Measurements from ENCODE around the gene FRG2B. TPM values are rescaled to one million over a fixed set of nuclear protein-coding genes. Genes with fewer than 3 reads are reported as not detected.
A peak's percentile ranks its signal among the peaks of the same experiment; 100 is the strongest.
"Not testable (repeated sequence)": the region's sequence is repeated elsewhere in the genome, so short reads cannot be mapped to it uniquely, and the experiment has no call there.

FRG2B gene
- not detected for total RNA-seq
- long read RNA-seq = 0 reads

DNA sequence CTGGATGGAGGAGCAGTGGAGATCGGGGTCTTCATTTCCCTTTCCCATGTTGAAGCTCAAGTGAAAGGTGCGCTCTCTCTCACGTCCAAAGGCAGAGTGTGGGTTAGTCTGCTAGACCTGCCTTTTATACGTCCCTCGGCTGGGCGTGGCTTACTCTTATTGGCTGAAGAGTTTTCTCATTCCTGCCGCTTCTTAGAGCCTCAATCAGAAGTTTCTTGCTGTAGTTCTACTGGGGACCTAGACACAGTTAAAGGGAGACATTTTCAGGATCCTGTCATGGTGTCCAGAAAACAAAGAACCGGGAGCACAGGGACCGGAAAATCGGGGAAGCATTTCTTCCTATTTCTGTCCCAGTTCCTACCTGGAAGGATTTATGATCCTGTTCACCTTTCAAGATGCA lies at the start of gene FRG2B:
Gene FRG2B, minus strand, starts transcription at position 101 of the 400 bp plus-strand sequence. Its CDS starts 53 bp downstream, at position 48.
- H3K9me3 ChIP-seq (replicated peaks); H3K36me3 ChIP-seq; DNase-seq; H3K27ac ChIP-seq (replicated peaks); intact Hi-C loops (cut with micrococcal nuclease); H3K4me1 ChIP-seq; H3K4me3 ChIP-seq: not testable (repeated sequence)
- peaks cover 32% of the 10 kb centered on the region for H3K27me3 ChIP-seq (ENCODE audit: low read depth)

DNA sequence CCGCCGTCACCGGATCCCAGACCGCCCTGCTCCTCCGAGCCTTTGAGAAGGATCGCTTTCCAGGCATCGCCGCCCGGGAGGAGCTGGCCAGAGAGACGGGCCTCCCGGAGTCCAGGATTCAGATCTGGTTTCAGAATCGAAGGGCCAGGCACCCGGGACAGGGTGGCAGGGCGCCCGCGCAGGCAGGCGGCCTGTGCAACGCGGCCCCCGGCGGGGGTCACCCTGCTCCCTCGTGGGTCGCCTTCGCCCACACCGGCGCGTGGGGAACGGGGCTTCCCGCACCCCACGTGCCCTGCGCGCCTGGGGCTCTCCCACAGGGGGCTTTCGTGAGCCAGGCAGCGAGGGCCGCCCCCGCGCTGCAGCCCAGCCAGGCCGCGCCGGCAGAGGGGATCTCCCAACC lies 40.9 kb upstream of the FRG2B start:
- intact Hi-C loops (cut with micrococcal nuclease); H3K4me3 ChIP-seq; H3K27ac ChIP-seq (replicated peaks); DNase-seq; H3K36me3 ChIP-seq; H3K9me3 ChIP-seq (replicated peaks); H3K4me1 ChIP-seq: not testable (repeated sequence)
- peaks cover 16% of the 10 kb centered on the region for H3K27me3 ChIP-seq (ENCODE audit: low read depth)

- DNase-seq; H3K4me3 ChIP-seq; H3K4me1 ChIP-seq; H3K27ac ChIP-seq (replicated peaks); H3K36me3 ChIP-seq; intact Hi-C loops (cut with micrococcal nuclease); H3K9me3 ChIP-seq (replicated peaks): not testable (repeated sequence)
- peaks cover 31% of the 10 kb centered on the region for H3K27me3 ChIP-seq (ENCODE audit: low read depth)
Observed at GRCh38 chr10:133663544-133664160, 37.1 kb upstream of the FRG2B start.

GRCh38 chr10:133661122-133661521 lies 34.5 kb upstream of the FRG2B start:
- H3K4me3 ChIP-seq; DNase-seq; H3K36me3 ChIP-seq; H3K4me1 ChIP-seq; intact Hi-C loops (cut with micrococcal nuclease); H3K9me3 ChIP-seq (replicated peaks); H3K27ac ChIP-seq (replicated peaks): not testable (repeated sequence)
- peaks cover 31% of the 10 kb centered on the region for H3K27me3 ChIP-seq (ENCODE audit: low read depth)

DNA sequence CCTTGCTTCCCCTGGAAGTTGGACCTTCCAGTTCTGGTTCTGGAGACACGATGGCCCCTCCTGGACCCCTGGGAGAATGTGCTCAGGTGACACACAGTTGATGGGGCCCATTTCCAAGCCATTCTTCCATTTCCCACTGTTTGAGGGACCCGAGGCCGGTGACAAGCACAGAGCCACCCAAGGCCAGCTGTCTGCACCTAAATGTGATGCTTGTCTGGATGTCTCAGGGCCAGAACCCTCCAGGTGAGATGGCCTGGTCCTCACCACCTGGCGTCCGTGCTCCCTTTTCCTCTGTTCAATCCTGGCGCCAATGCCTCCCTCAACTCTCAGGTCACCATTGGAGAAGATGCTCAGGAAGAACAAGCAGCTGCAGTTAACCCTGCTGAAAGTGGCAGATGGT lies 33.9 kb upstream of the FRG2B start:
- H3K27ac ChIP-seq (replicated peaks); H3K4me3 ChIP-seq; H3K36me3 ChIP-seq; H3K9me3 ChIP-seq (replicated peaks); H3K4me1 ChIP-seq; DNase-seq; intact Hi-C loops (cut with micrococcal nuclease): not testable (repeated sequence)
- H3K27me3 ChIP-seq (ENCODE audit: low read depth) = peaks cover 31% of the 10 kb centered on the region

- H3K4me3 ChIP-seq; H3K4me1 ChIP-seq; H3K36me3 ChIP-seq; DNase-seq; H3K27ac ChIP-seq (replicated peaks); intact Hi-C loops (cut with micrococcal nuclease); H3K9me3 ChIP-seq (replicated peaks): not testable (repeated sequence)
- H3K27me3 ChIP-seq (ENCODE audit: low read depth) = peaks cover 21% of the 10 kb centered on the region
Observed at GRCh38 chr10:133657276-133657675, 30.7 kb upstream of the FRG2B start.

DNA sequence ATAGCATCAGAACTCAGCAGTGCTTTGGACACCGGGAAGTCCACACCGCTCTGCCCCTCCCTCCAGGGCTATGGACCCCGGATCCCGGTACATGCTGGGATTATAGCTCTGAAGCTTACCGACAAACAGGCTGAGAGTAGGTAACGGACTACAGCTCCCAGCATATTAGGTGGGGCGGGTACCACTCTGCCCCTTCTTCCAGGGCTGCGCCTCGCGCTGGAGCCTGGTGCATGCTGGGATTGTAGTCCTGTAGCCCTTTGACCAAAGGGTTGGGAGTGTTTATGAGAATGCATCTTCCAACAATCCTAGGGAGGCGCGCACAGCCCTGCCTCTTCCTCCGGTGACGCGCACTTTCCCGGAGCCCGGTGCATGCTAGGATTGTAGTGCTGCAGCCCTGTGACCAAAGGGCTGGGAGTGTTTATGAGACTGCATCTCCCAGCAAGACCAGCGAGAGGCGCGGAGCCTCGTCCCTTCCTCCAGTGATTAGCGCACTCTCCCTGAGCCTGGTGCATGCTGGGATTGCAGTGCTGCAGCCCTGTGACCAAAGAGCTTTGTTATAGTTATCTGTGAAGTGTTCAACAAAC lies 22.4 kb upstream of the FRG2B start:
- H3K4me1 ChIP-seq; H3K4me3 ChIP-seq; H3K36me3 ChIP-seq; H3K9me3 ChIP-seq (replicated peaks); H3K27ac ChIP-seq (replicated peaks); intact Hi-C loops (cut with micrococcal nuclease): not testable (repeated sequence)
- DNase-seq = peak; percentile 28
- peaks cover 27% of the 10 kb centered on the region for H3K27me3 ChIP-seq (ENCODE audit: low read depth)

- H3K27me3 ChIP-seq (ENCODE audit: low read depth) = peaks cover 26% of the 10 kb centered on the region
- intact Hi-C loops (cut with micrococcal nuclease) = not testable (repeated sequence)
- peak; percentile 52 for TF ChIP-seq CTCF (IDR thresholded peaks at IDR 0.05; ENCODE audit: borderline replicate concordance)
Observed at GRCh38 chr10:133647075-133647748, 20.6 kb upstream of the FRG2B start.

GRCh38 chr10:133637846-133638235 lies 11.2 kb upstream of the FRG2B start:
- H3K4me1 ChIP-seq; H3K36me3 ChIP-seq; H3K9me3 ChIP-seq (replicated peaks); intact Hi-C loops (cut with micrococcal nuclease); H3K27ac ChIP-seq (replicated peaks); DNase-seq: not testable (repeated sequence)
- Histone ChIP-seq H3K4me3 (peak overlapping the region; percentile 40), H3K27me3 (ENCODE audit: low read depth) (peaks cover 62% of the 10 kb centered on the region)

More at GRCh38 chr10:133647075-133647748, 20.6 kb upstream of the FRG2B start:
- DNase-seq; H3K4me1 ChIP-seq; H3K4me3 ChIP-seq; H3K9me3 ChIP-seq (replicated peaks); H3K36me3 ChIP-seq; H3K27ac ChIP-seq (replicated peaks): not testable (repeated sequence)

DNA sequence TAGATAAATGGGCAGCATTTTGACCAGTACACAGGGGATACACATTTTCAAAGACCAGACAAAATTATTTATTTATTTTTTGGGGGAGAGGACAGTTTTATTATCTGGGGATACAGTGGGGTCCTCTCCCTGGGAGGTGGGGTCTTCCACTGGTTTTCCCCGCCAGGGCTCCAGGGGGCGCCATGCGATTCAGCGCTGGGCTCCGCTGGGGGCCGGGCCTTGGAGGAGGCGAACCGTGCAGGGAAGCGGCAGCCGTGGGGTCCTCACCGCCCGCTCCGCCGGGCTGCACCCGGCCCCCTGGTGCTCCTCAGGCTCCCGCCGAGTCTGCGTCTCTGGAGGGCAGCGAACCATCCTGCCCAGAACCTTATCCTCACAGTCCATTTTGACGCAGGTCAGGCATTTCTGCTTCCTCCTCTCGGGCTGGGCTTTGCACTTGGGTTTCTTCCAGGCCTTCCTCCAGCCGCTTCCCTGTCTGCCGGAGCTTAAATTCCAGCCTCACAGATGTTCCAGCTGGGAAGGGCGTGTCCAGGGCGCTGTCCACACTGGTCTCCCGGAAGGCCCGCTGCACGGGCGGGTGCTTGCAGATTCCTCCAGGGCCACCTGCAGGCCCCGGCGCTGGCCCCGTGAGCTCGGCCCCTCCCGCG lies 10.7 kb upstream of the FRG2B start:
- H3K4me1 ChIP-seq; H3K4me3 ChIP-seq; DNase-seq; H3K36me3 ChIP-seq; H3K27ac ChIP-seq (replicated peaks); H3K9me3 ChIP-seq (replicated peaks); intact Hi-C loops (cut with micrococcal nuclease): not testable (repeated sequence)
- H3K27me3 ChIP-seq (ENCODE audit: low read depth) = peaks cover 67% of the 10 kb centered on the region

DNA sequence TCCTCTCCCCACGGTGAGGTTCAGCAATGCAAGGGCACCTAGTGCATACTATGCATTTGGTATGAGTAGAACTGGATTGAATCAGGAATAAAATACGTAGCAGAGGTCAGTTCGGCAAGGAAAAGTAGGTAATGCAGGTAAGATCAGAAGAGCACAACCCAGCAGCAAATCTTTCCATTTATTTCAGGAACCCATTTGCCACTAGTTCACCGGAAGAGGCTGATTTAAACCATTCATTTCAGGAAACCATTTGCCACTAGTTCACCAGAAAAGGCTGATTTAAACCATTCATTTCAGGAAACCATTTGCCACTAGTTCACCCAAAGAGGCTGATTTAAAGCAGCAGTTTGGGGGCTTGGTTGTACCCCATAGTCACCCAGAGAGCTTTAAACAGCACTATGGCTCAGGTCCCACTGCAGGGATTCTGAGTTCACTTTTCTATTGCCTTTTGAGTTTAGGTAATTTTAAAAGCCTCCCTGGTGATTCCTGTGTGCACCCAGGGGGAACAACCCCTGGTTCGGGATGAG lies 4.2 kb upstream of the FRG2B start:
- H3K4me1 ChIP-seq; H3K9me3 ChIP-seq (replicated peaks); DNase-seq; intact Hi-C loops (cut with micrococcal nuclease); H3K36me3 ChIP-seq; H3K4me3 ChIP-seq; H3K27ac ChIP-seq (replicated peaks): not testable (repeated sequence)
- H3K27me3 ChIP-seq (ENCODE audit: low read depth) = peaks cover 50% of the 10 kb centered on the region

GRCh38 chr10:133622544-133622943 lies 4.1 kb downstream of the FRG2B start:
- H3K36me3 ChIP-seq; DNase-seq; H3K4me1 ChIP-seq; H3K27ac ChIP-seq (replicated peaks); H3K9me3 ChIP-seq (replicated peaks); intact Hi-C loops (cut with micrococcal nuclease); H3K4me3 ChIP-seq: not testable (repeated sequence)
- peaks cover 55% of the 10 kb centered on the region for H3K27me3 ChIP-seq (ENCODE audit: low read depth)
